Testis (tissue), 2 donors: ENCODE measurements around the gene DRICH1.

Experiments
- POLR2A ChIP-seq: fragments of 450-650 bp; IDR thresholded peaks from one replicate; pipeline ENCODE4 v1.6.1; 2017; ENCODE audit warnings: antibody characterized with exemption, mild to moderate bottlenecking, moderate library complexity
- TF ChIP-seq, protein P1 (sequence below), 3 experiments: fragments of 450-650 bp in 2 of 3; fragments of 200-600 bp in 1 of 3; sonication (generic) in 1 of 3; IDR thresholded peaks; one replicate each; pipeline ENCODE4 v1.5.1; 2016 to 2019; ENCODE audit warnings: antibody characterized with exemption in 3 of 3, mild to moderate bottlenecking in 2 of 3, moderate library complexity in 1 of 3

DNA sequence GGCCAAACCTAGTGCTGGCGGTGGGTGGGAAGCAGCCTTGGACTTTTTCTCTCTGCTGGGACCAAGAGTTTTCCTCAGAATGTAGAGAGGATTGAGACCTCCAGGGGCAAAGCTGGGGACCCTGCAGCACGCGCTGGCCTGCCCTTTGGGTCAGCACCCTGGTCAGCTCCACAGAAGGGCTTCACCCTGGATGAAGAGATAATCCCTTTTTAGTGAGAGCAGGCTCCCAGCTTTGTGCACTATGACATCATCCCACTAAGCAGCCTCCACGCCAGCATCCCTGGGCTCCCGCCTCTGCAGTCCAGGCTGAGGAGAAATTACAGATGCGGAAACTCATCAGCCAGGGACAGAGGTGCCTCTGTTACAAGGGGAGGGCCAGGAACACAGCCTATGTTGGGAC lies 23.5 kb downstream of the DRICH1 start:
- TF ChIP-seq, protein P1, sequence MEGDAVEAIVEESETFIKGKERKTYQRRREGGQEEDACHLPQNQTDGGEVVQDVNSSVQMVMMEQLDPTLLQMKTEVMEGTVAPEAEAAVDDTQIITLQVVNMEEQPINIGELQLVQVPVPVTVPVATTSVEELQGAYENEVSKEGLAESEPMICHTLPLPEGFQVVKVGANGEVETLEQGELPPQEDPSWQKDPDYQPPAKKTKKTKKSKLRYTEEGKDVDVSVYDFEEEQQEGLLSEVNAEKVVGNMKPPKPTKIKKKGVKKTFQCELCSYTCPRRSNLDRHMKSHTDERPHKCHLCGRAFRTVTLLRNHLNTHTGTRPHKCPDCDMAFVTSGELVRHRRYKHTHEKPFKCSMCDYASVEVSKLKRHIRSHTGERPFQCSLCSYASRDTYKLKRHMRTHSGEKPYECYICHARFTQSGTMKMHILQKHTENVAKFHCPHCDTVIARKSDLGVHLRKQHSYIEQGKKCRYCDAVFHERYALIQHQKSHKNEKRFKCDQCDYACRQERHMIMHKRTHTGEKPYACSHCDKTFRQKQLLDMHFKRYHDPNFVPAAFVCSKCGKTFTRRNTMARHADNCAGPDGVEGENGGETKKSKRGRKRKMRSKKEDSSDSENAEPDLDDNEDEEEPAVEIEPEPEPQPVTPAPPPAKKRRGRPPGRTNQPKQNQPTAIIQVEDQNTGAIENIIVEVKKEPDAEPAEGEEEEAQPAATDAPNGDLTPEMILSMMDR (IDR thresholded peaks at IDR 0.05) = no peak
- no peak for TF ChIP-seq POLR2A
